HCT116 (cell line): ENCODE results near the gene KIF18A.

ENCODE experiments used
- SIN3A ChIP-seq: IDR thresholded peaks from 2 replicates; pipeline ENCODE4 v1.6.1; 2012; ENCODE audit warnings: low read depth
- TF ChIP-seq, protein P1 (sequence below), 3 experiments: fragments of 200-600 bp in 1 of 3; sonication (generic) in 1 of 3; IDR thresholded peaks in 2 of 3; conservative IDR thresholded peaks in 1 of 3; 2 replicates each; pipeline ENCODE4 v1.5.1; 2012 to 2017; ENCODE audit warnings: low read depth in 2 of 3, low read length in 2 of 3, antibody characterized with exemption in 1 of 3, borderline replicate concordance in 1 of 3, control low read depth in 1 of 3, mild to moderate bottlenecking in 1 of 3, mixed read lengths in 1 of 3, mixed run types in 1 of 3, moderate library complexity in 1 of 3; ENCODE audit not compliant: insufficient read depth in 1 of 3

DNA sequence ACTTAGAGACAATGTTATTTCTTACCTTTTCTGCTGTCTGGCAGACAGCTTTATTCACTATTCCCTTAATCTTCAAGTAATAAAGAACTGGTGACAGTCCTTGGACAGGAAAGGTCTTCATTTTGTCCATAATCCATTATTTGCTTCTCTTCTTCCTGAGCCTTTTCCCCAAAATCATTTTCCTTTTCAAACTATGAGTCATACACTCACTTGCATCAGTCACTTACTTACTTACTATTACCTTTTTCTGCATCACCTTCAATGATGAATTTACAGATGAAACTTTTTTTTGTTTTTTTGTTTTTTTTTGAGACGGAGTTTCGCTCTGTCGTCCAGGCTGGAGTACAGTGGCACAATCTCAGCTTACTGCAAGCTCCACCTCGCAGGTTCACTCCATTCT is 9.8 kb upstream of the KIF18A start:
- no peak for TF ChIP-seq SIN3A
- TF ChIP-seq, protein P1, sequence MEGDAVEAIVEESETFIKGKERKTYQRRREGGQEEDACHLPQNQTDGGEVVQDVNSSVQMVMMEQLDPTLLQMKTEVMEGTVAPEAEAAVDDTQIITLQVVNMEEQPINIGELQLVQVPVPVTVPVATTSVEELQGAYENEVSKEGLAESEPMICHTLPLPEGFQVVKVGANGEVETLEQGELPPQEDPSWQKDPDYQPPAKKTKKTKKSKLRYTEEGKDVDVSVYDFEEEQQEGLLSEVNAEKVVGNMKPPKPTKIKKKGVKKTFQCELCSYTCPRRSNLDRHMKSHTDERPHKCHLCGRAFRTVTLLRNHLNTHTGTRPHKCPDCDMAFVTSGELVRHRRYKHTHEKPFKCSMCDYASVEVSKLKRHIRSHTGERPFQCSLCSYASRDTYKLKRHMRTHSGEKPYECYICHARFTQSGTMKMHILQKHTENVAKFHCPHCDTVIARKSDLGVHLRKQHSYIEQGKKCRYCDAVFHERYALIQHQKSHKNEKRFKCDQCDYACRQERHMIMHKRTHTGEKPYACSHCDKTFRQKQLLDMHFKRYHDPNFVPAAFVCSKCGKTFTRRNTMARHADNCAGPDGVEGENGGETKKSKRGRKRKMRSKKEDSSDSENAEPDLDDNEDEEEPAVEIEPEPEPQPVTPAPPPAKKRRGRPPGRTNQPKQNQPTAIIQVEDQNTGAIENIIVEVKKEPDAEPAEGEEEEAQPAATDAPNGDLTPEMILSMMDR (IDR thresholded peaks at IDR 0.05 in 2 of 3, conservative IDR thresholded peaks at IDR 0.05 in 1 of 3; ENCODE audit: borderline replicate concordance in 1 of 3, insufficient read depth in 1 of 3, low read depth in 2 of 3, low read length in 2 of 3) = no peak
